ENCODE results near the gene RAB3GAP2.

RAB3GAP2 gene

GRCh38 chr1:220294846-220295301 lies 22.6 kb upstream of the RAB3GAP2 start:
- H3K27me3 Mint-ChIP-seq (ENCODE audit: low read depth, poor library complexity) = peaks cover 9% of the 10 kb centered on the region
- H3K9me3 Mint-ChIP-seq = no peaks in the 10 kb centered on the region
- H3K4me3 Mint-ChIP-seq = no peak overlapping the region
- TF ChIP-seq CTCF (IDR thresholded peaks at IDR 0.05) = no peak
- no peak for DNase-seq
- H3K27ac Mint-ChIP-seq = no peak overlapping the region
- peaks cover 12% of the 10 kb centered on the region for H3K4me1 Mint-ChIP-seq
- no peaks in the 10 kb centered on the region for H3K36me3 Mint-ChIP-seq (ENCODE audit: low read depth)

GRCh38 chr1:220291580-220291979 lies 19.3 kb upstream of the RAB3GAP2 start:
- Mint-ChIP-seq H3K27ac (no peak overlapping the region), H3K27me3 (ENCODE audit: low read depth, poor library complexity) (peaks cover 9% of the 10 kb centered on the region), H3K36me3 (ENCODE audit: low read depth) (no peaks in the 10 kb centered on the region), H3K4me1 (no peaks in the 10 kb centered on the region), H3K9me3 (no peaks in the 10 kb centered on the region), H3K4me3 (no peak overlapping the region)
- no peak for DNase-seq
- no peak for TF ChIP-seq CTCF (IDR thresholded peaks at IDR 0.05)

- DNase-seq = no peak
- H3K27me3 Mint-ChIP-seq (ENCODE audit: low read depth, poor library complexity) = peaks cover 4% of the 10 kb centered on the region
- no peaks in the 10 kb centered on the region for H3K36me3 Mint-ChIP-seq (ENCODE audit: low read depth)
- no peaks in the 10 kb centered on the region for H3K4me1 Mint-ChIP-seq
- H3K4me3 Mint-ChIP-seq = no peak overlapping the region
- H3K27ac Mint-ChIP-seq = no peak overlapping the region
- H3K9me3 Mint-ChIP-seq = no peaks in the 10 kb centered on the region
- no peak for TF ChIP-seq CTCF (IDR thresholded peaks at IDR 0.05)
Observed at GRCh38 chr1:220290140-220290761, 18.0 kb upstream of the RAB3GAP2 start.

- no peak for DNase-seq
- Mint-ChIP-seq H3K4me1 (no peaks in the 10 kb centered on the region), H3K27ac (no peak overlapping the region), H3K27me3 (ENCODE audit: low read depth, poor library complexity) (peaks cover 4% of the 10 kb centered on the region), H3K9me3 (no peaks in the 10 kb centered on the region), H3K36me3 (ENCODE audit: low read depth) (no peaks in the 10 kb centered on the region), H3K4me3 (no peak overlapping the region)
- no peak for TF ChIP-seq CTCF (IDR thresholded peaks at IDR 0.05)
Observed at GRCh38 chr1:220287129-220287528, 14.9 kb upstream of the RAB3GAP2 start.

GRCh38 chr1:220283625-220284024 lies 11.4 kb upstream of the RAB3GAP2 start:
- H3K9me3 Mint-ChIP-seq = no peaks in the 10 kb centered on the region
- H3K36me3 Mint-ChIP-seq (ENCODE audit: low read depth) = no peaks in the 10 kb centered on the region
- no peak overlapping the region for H3K27ac Mint-ChIP-seq

More at GRCh38 chr1:220283625-220284024, 11.4 kb upstream of the RAB3GAP2 start:
- Mint-ChIP-seq H3K4me1 (no peaks in the 10 kb centered on the region), H3K4me3 (no peak overlapping the region), H3K27me3 (ENCODE audit: low read depth, poor library complexity) (no peaks in the 10 kb centered on the region)
- DNase-seq = no peak
- TF ChIP-seq CTCF (IDR thresholded peaks at IDR 0.05) = no peak

All from nephron progenitor cell (in vitro differentiated cells).